Measurements from ENCODE around the gene CACNA2D1.

Gene CACNA2D1

DNA sequence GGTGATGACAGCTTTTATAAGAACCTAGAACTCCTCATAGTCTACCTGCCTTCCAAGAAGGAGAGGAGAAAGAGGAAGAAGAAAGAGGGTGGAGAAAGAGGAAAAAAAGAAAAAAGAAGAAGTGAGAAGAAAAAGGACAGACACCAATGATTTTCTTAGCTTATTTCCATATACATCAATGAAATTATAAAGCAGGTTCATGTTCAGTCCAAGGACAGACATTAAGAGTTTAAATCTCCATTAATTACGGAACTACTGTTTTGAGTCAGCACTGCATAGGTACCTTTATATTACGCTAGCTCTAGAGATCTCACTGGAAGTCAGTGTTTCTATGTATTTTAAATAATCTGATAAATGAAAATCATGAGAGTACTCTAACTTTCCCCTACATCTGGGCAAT lies 364.8 kb downstream of the CACNA2D1 start:
- no CpG with 5 or more reads among the region's 2 CpGs for WGBS, 2 donors (ENCODE audit: extremely low coverage in 2 of 2, insufficient read length in 2 of 2, insufficient replicate concordance in 1 of 2)
- no peak overlapping the region for H3K4ac ChIP-seq (ENCODE audit: low read length)

DNA sequence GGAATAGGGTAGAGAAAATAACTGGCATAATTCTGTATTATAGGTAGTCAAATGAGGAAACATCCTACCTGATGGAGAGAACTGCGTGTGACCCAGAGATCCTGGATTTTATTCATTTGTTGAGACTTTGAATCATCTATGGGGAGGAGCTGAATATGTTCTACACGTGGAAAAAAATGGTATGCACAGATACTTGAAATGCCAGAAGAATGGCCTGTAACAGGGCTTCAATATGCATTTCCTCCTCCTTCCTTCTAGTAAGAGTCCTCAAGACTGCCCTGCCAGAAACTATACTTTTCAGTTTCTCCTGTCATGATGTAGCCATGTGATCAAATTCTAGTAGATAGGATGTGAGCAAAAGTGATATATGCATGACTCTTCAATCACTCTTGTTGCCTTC lies 372.1 kb downstream of the CACNA2D1 start:
- H3K4me3 ChIP-seq (ENCODE audit: low read length in 2 of 2): no peak overlapping the region
- no peak overlapping the region for H2BK12ac ChIP-seq (ENCODE audit: low read length)
- no peak overlapping the region for H3K14ac ChIP-seq (ENCODE audit: low read length)
- no peaks in the 10 kb centered on the region for H3K27me3 ChIP-seq (ENCODE audit: control insufficient read depth in 3 of 3, insufficient read depth in 3 of 3, low read depth in 1 of 3, low read length in 3 of 3)
- no peak overlapping the region for H2AK5ac ChIP-seq (ENCODE audit: low read depth, low read length)
- no peak overlapping the region for H4K91ac ChIP-seq (ENCODE audit: low read depth, low read length, poor library complexity)
- no peak overlapping the region for H3K9ac ChIP-seq (ENCODE audit: low read depth, low read length, poor library complexity)
- DNase-seq (ENCODE audit: low spot score): no peak
- H3K4me2 ChIP-seq (ENCODE audit: insufficient read depth, low read length, poor library complexity, severe bottlenecking): no peak overlapping the region
- no peak overlapping the region for H2BK15ac ChIP-seq (ENCODE audit: low read length)
- H3K27ac ChIP-seq (replicated peaks; ENCODE audit: low read length): no peak overlapping the region
- no peaks in the 10 kb centered on the region for H3K79me1 ChIP-seq (ENCODE audit: low read depth, low read length)
- H3K9me3 ChIP-seq (replicated peaks in 1 of 2; ENCODE audit: control insufficient read depth in 2 of 2, insufficient read depth in 1 of 2, low read depth in 1 of 2, low read length in 2 of 2): no peaks in the 10 kb centered on the region
- H3K4me1 ChIP-seq (ENCODE audit: control insufficient read depth in 2 of 2, insufficient read depth in 1 of 2, low read depth in 1 of 2, low read length in 2 of 2): no peaks in the 10 kb centered on the region
- H3K36me3 ChIP-seq (replicated peaks in 1 of 2; ENCODE audit: control insufficient read depth in 2 of 2, insufficient read depth in 2 of 2, low read length in 2 of 2): no peaks in the 10 kb centered on the region
- no peak overlapping the region for H2BK120ac ChIP-seq (ENCODE audit: low read depth, low read length)
- no peak overlapping the region for H2AFZ ChIP-seq (ENCODE audit: low read length)
- no peak overlapping the region for H2BK5ac ChIP-seq (ENCODE audit: low read length)
- no peak overlapping the region for H3K18ac ChIP-seq (ENCODE audit: low read length)
- WGBS, 2 donors (ENCODE audit: extremely low coverage in 2 of 2, insufficient read length in 2 of 2, insufficient replicate concordance in 1 of 2): no CpG with 5 or more reads among the region's 2 CpGs
- no peak overlapping the region for H4K8ac ChIP-seq (ENCODE audit: low read depth, low read length)
- H3K4ac ChIP-seq (ENCODE audit: low read length): no peak overlapping the region
- H3K23ac ChIP-seq (ENCODE audit: low read depth, low read length, poor library complexity): no peak overlapping the region

More for the DNA sequence above, 364.8 kb downstream of the CACNA2D1 start:
- no peak overlapping the region for H3K9ac ChIP-seq (ENCODE audit: low read depth, low read length, poor library complexity)
- H3K36me3 ChIP-seq (replicated peaks in 1 of 2; ENCODE audit: control insufficient read depth in 2 of 2, insufficient read depth in 2 of 2, low read length in 2 of 2): no peaks in the 10 kb centered on the region
- no peak for DNase-seq (ENCODE audit: low spot score)
- no peak overlapping the region for H3K18ac ChIP-seq (ENCODE audit: low read length)
- H3K27me3 ChIP-seq (ENCODE audit: control insufficient read depth in 3 of 3, insufficient read depth in 3 of 3, low read depth in 1 of 3, low read length in 3 of 3): no peaks in the 10 kb centered on the region
- H4K8ac ChIP-seq (ENCODE audit: low read depth, low read length): no peak overlapping the region
- no peak overlapping the region for H3K27ac ChIP-seq (replicated peaks; ENCODE audit: low read length)
- no peak overlapping the region for H3K23ac ChIP-seq (ENCODE audit: low read depth, low read length, poor library complexity)
- H2AFZ ChIP-seq (ENCODE audit: low read length): no peak overlapping the region
- H2AK5ac ChIP-seq (ENCODE audit: low read depth, low read length): no peak overlapping the region
- H2BK15ac ChIP-seq (ENCODE audit: low read length): no peak overlapping the region
- no peaks in the 10 kb centered on the region for H3K79me1 ChIP-seq (ENCODE audit: low read depth, low read length)
- H2BK120ac ChIP-seq (ENCODE audit: low read depth, low read length): no peak overlapping the region
- H4K91ac ChIP-seq (ENCODE audit: low read depth, low read length, poor library complexity): no peak overlapping the region
- H2BK12ac ChIP-seq (ENCODE audit: low read length): no peak overlapping the region
- peaks cover 0 to 3% of the 10 kb centered on the region in 2 donors for H3K4me1 ChIP-seq (ENCODE audit: control insufficient read depth in 2 of 2, insufficient read depth in 1 of 2, low read depth in 1 of 2, low read length in 2 of 2)
- no peak overlapping the region for H3K4me2 ChIP-seq (ENCODE audit: insufficient read depth, low read length, poor library complexity, severe bottlenecking)
- H2BK5ac ChIP-seq (ENCODE audit: low read length): no peak overlapping the region
- H3K9me3 ChIP-seq (replicated peaks in 1 of 2; ENCODE audit: control insufficient read depth in 2 of 2, insufficient read depth in 1 of 2, low read depth in 1 of 2, low read length in 2 of 2): no peaks in the 10 kb centered on the region
- H3K14ac ChIP-seq (ENCODE audit: low read length): no peak overlapping the region
- H3K4me3 ChIP-seq (ENCODE audit: low read length in 2 of 2): no peak overlapping the region

- Histone ChIP-seq H3K4me3 (ENCODE audit: low read length in 2 of 2) (no peak overlapping the region), H3K4me1 (ENCODE audit: control insufficient read depth in 2 of 2, insufficient read depth in 1 of 2, low read depth in 1 of 2, low read length in 2 of 2) (no peaks in the 10 kb centered on the region), H2BK120ac (ENCODE audit: low read depth, low read length) (no peak overlapping the region), H3K27ac (replicated peaks; ENCODE audit: low read length) (no peak overlapping the region), H3K23ac (ENCODE audit: low read depth, low read length, poor library complexity) (no peak overlapping the region), H2BK5ac (ENCODE audit: low read length) (no peak overlapping the region), H3K27me3 (ENCODE audit: control insufficient read depth in 3 of 3, insufficient read depth in 3 of 3, low read depth in 1 of 3, low read length in 3 of 3) (no peaks in the 10 kb centered on the region), H4K91ac (ENCODE audit: low read depth, low read length, poor library complexity) (no peak overlapping the region), H2BK12ac (ENCODE audit: low read length) (no peak overlapping the region), H3K9ac (ENCODE audit: low read depth, low read length, poor library complexity) (no peak overlapping the region), H3K18ac (ENCODE audit: low read length) (no peak overlapping the region), H3K14ac (ENCODE audit: low read length) (no peak overlapping the region), H4K8ac (ENCODE audit: low read depth, low read length) (no peak overlapping the region), H3K4me2 (ENCODE audit: insufficient read depth, low read length, poor library complexity, severe bottlenecking) (no peak overlapping the region), H2AK5ac (ENCODE audit: low read depth, low read length) (no peak overlapping the region), H3K4ac (ENCODE audit: low read length) (no peak overlapping the region), H2BK15ac (ENCODE audit: low read length) (no peak overlapping the region), H3K79me1 (ENCODE audit: low read depth, low read length) (no peaks in the 10 kb centered on the region), H3K9me3 (replicated peaks in 1 of 2; ENCODE audit: control insufficient read depth in 2 of 2, insufficient read depth in 1 of 2, low read depth in 1 of 2, low read length in 2 of 2) (no peaks in the 10 kb centered on the region), H2AFZ (ENCODE audit: low read length) (no peak overlapping the region), H3K36me3 (replicated peaks in 1 of 2; ENCODE audit: control insufficient read depth in 2 of 2, insufficient read depth in 2 of 2, low read length in 2 of 2) (no peaks in the 10 kb centered on the region)
- no CpG with 5 or more reads among the region's 2 CpGs for WGBS, 2 donors (ENCODE audit: extremely low coverage in 2 of 2, insufficient read length in 2 of 2, insufficient replicate concordance in 1 of 2)
- DNase-seq (ENCODE audit: low spot score): no peak
Measured at GRCh38 chr7:82067628-82068264, 375.8 kb downstream of the CACNA2D1 start.

- Histone ChIP-seq H3K9ac (ENCODE audit: low read depth, low read length, poor library complexity) (no peak overlapping the region), H3K9me3 (replicated peaks in 1 of 2; ENCODE audit: control insufficient read depth in 2 of 2, insufficient read depth in 1 of 2, low read depth in 1 of 2, low read length in 2 of 2) (no peaks in the 10 kb centered on the region), H2BK120ac (ENCODE audit: low read depth, low read length) (no peak overlapping the region), H3K79me1 (ENCODE audit: low read depth, low read length) (peaks cover 1% of the 10 kb centered on the region), H2BK12ac (ENCODE audit: low read length) (no peak overlapping the region), H3K36me3 (replicated peaks in 1 of 2; ENCODE audit: control insufficient read depth in 2 of 2, insufficient read depth in 2 of 2, low read length in 2 of 2) (no peaks in the 10 kb centered on the region), H3K27me3 (ENCODE audit: control insufficient read depth in 3 of 3, insufficient read depth in 3 of 3, low read depth in 1 of 3, low read length in 3 of 3) (no peaks in the 10 kb centered on the region), H4K91ac (ENCODE audit: low read depth, low read length, poor library complexity) (no peak overlapping the region), H4K8ac (ENCODE audit: low read depth, low read length) (no peak overlapping the region), H3K4me2 (ENCODE audit: insufficient read depth, low read length, poor library complexity, severe bottlenecking) (no peak overlapping the region), H3K4ac (ENCODE audit: low read length) (no peak overlapping the region), H3K14ac (ENCODE audit: low read length) (no peak overlapping the region), H3K27ac (replicated peaks; ENCODE audit: low read length) (no peak overlapping the region), H2BK15ac (ENCODE audit: low read length) (no peak overlapping the region), H2BK5ac (ENCODE audit: low read length) (no peak overlapping the region), H3K4me1 (ENCODE audit: control insufficient read depth in 2 of 2, insufficient read depth in 1 of 2, low read depth in 1 of 2, low read length in 2 of 2) (no peaks in the 10 kb centered on the region), H2AK5ac (ENCODE audit: low read depth, low read length) (no peak overlapping the region), H3K18ac (ENCODE audit: low read length) (no peak overlapping the region), H3K23ac (ENCODE audit: low read depth, low read length, poor library complexity) (no peak overlapping the region), H3K4me3 (ENCODE audit: low read length in 2 of 2) (no peak overlapping the region), H2AFZ (ENCODE audit: low read length) (no peak overlapping the region)
- no peak for DNase-seq (ENCODE audit: low spot score)
- WGBS, 2 donors (ENCODE audit: extremely low coverage in 2 of 2, insufficient read length in 2 of 2, insufficient replicate concordance in 1 of 2): no CpG with 5 or more reads among the region's 1 CpG
Measured at GRCh38 chr7:82057476-82057875, 386.1 kb downstream of the CACNA2D1 start.
